Sigmoid colon (tissue), 4 donors: Measurements from ENCODE around the gene ST6GALNAC3.

ENCODE experiments used
- CTCF ChIP-seq, 4 experiments: fragments of 450-650 bp in 3 of 4; fragments of 200-600 bp in 1 of 4; IDR thresholded peaks; one replicate each; pipeline ENCODE4 v1.5.1; 2016 to 2019; ENCODE audit warnings: antibody characterized with exemption in 4 of 4, mild to moderate bottlenecking in 3 of 4, moderate library complexity in 2 of 4
- EP300 ChIP-seq, 4 donors: sonication (generic); formaldehyde crosslinking; IDR thresholded peaks; one replicate each; pipeline ENCODE4 v1.6.1; 2017; ENCODE audit warnings: antibody characterized with exemption in 4 of 4
- POLR2A ChIP-seq, 2 donors: fragments of 450-650 bp; IDR thresholded peaks; one replicate each; pipeline ENCODE4 v1.6.1; 2016; ENCODE audit warnings: antibody characterized with exemption in 2 of 2, mild to moderate bottlenecking in 2 of 2, moderate library complexity in 2 of 2

GRCh38 chr1:76190749-76191424 lies 116.3 kb downstream of the ST6GALNAC3 start:
- no peak for TF ChIP-seq POLR2A (IDR thresholded peaks at IDR 0.05)
- TF ChIP-seq CTCF (IDR thresholded peaks at IDR 0.05): no peak
- no peak for TF ChIP-seq EP300 (IDR thresholded peaks at IDR 0.05)
